ENCODE data around the gene KHDC1.

GRCh38 chr6:73242001-73242400, 21.0 kb downstream of the KHDC1 start:
- TF ChIP-seq TAF1 (IDR thresholded peaks at IDR 0.05; ENCODE audit: low read depth) = no peak
- TF ChIP-seq, protein P1, sequence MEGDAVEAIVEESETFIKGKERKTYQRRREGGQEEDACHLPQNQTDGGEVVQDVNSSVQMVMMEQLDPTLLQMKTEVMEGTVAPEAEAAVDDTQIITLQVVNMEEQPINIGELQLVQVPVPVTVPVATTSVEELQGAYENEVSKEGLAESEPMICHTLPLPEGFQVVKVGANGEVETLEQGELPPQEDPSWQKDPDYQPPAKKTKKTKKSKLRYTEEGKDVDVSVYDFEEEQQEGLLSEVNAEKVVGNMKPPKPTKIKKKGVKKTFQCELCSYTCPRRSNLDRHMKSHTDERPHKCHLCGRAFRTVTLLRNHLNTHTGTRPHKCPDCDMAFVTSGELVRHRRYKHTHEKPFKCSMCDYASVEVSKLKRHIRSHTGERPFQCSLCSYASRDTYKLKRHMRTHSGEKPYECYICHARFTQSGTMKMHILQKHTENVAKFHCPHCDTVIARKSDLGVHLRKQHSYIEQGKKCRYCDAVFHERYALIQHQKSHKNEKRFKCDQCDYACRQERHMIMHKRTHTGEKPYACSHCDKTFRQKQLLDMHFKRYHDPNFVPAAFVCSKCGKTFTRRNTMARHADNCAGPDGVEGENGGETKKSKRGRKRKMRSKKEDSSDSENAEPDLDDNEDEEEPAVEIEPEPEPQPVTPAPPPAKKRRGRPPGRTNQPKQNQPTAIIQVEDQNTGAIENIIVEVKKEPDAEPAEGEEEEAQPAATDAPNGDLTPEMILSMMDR (IDR thresholded peaks at IDR 0.05; ENCODE audit: poor library complexity, severe bottlenecking) = no peak
- TF ChIP-seq EP300 (conservative IDR thresholded peaks at IDR 0.05; ENCODE audit: poor library complexity, severe bottlenecking) = no peak
- TF ChIP-seq EZH2 (IDR thresholded peaks at IDR 0.05; ENCODE audit: borderline replicate concordance, insufficient read depth, low read length, poor library complexity, severe bottlenecking) = no peak
- no peak for TF ChIP-seq POLR2AphosphoS5 (IDR thresholded peaks at IDR 0.05)
- no peak for TF ChIP-seq RAD21 (conservative IDR thresholded peaks at IDR 0.05)
- no peak for TF ChIP-seq REST (IDR thresholded peaks at IDR 0.05; ENCODE audit: borderline replicate concordance)
- no peak for TF ChIP-seq SMC3 (conservative IDR thresholded peaks at IDR 0.05; ENCODE audit: poor library complexity)
- TF ChIP-seq MXI1 (conservative IDR thresholded peaks at IDR 0.05; ENCODE audit: poor library complexity, severe bottlenecking) = no peak

Data from neural cell (in vitro differentiated cells).